ENCODE measurements around the gene KRT39. TPM values are rescaled to one million over a fixed set of nuclear protein-coding genes. Genes with fewer than 3 reads are reported as not detected.

Gene KRT39
- total and polyA plus RNA-seq, 2 of the 8 experiments (the other 6 are each of a cell fraction or from before 2014, with no cell fraction given) = not detected

DNA sequence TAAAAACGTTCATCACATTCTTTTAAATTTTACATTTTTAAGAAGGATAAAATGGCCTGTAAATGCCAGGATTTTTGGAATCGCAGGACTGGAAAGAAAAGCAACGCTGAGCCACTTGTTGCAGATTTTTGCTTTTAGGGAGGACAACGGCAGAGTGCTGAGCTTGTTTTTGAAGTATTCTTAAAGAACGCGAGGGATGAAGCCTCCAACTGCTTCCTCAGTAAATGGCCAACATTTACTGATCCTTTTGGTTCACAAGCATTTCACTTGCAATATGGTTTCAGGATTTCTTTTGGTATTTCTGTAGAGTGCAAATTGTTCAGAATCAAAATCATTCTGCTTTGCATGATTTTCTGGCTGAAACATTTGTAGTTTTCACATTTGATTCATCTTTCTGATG, 26.5 kb downstream of the KRT39 start (continued):
- no peak for TF ChIP-seq SUZ12 (IDR thresholded peaks at IDR 0.05; ENCODE audit: low read length)
- TF ChIP-seq NRF1 (IDR thresholded peaks at IDR 0.05; ENCODE audit: low read depth, low read length) = no peak
- TF ChIP-seq CBX5 (IDR thresholded peaks at IDR 0.05; ENCODE audit: low read depth, low read length) = no peak
